Panc1 (cell line): Measurements from ENCODE around the gene PKD1L1. TPM values are rescaled to one million over a fixed set of nuclear protein-coding genes. Genes with fewer than 3 reads are reported as not detected.

Experiments
- ATAC-seq: fragments of 200-7000 bp; cut with Tn5 transposase; 2 replicates; pipeline ENCODE4 v1.9.1; 2020; ENCODE audit warnings: mild to moderate bottlenecking, moderate library complexity
- BruUV-seq: library from RNA; stranded (reverse); fragments of 400-500 nt; replicated peaks from 2 replicates; lab custom pipeline; 2021; lab: Mats Ljungman, UMichigan
- CTCF ChIA-PET: fragments of 300-600 bp; sonication (Branson Sonifier 250); formaldehyde crosslinking; loops from one replicate; lab custom pipeline; 2022; ENCODE audit warnings: antibody characterized with exemption; lab: Charles Lee
- POLR2A ChIA-PET: fragments of 300-600 bp; sonication (Branson Sonifier 250); formaldehyde crosslinking; loops from one replicate; lab custom pipeline; 2022; ENCODE audit warnings: antibody characterized with exemption; lab: Charles Lee
- DNase-seq: peaks from one replicate; pipeline ENCODE4 v3.0.0-alpha.2; 2010; ENCODE audit warnings: low read depth, low spot score
- H3K27ac ChIP-seq: 2 replicates; pipeline ENCODE4 v1.5.1; 2011; ENCODE audit warnings: mild to moderate bottlenecking, low read length, inconsistent platforms
- H3K27me3 ChIP-seq: fragments of 200-500 bp; sonication (Bioruptor generic); 2 replicates; pipeline ENCODE4 v1.6.0; 2014; ENCODE audit warnings: low read length, inconsistent platforms; ENCODE audit not compliant: control insufficient read depth, insufficient read depth
- H3K36me3 ChIP-seq: fragments of 200-500 bp; sonication (Bioruptor generic); 2 replicates; pipeline ENCODE4 v1.5.1; 2014; ENCODE audit warnings: inconsistent platforms, mild to moderate bottlenecking, low read length, moderate library complexity; ENCODE audit not compliant: control insufficient read depth, insufficient read depth
- H3K4me1 ChIP-seq: 2 replicates; pipeline ENCODE4 v1.5.1; 2011; ENCODE audit warnings: inconsistent platforms, mild to moderate bottlenecking, low read length, moderate library complexity; ENCODE audit not compliant: control insufficient read depth, insufficient read depth
- H3K4me3 ChIP-seq, 2 experiments: 2 replicates each; pipeline ENCODE4 v1.5.1; 2011 to 2012; ENCODE audit warnings: low read depth in 2 of 2, low read length in 2 of 2, mild to moderate bottlenecking in 2 of 2, inconsistent platforms in 1 of 2, moderate library complexity in 1 of 2
- H3K9me3 ChIP-seq: fragments of 200-500 bp; sonication (Bioruptor generic); 2 replicates; pipeline ENCODE4 v1.5.1; 2014; ENCODE audit warnings: low read depth, mild to moderate bottlenecking, inconsistent platforms, low read length, moderate library complexity; ENCODE audit not compliant: control insufficient read depth, insufficient read depth
- CTCF ChIP-seq: fragments of 450-650 bp; IDR thresholded peaks from 2 replicates; pipeline ENCODE4 v1.5.1; 2017; ENCODE audit warnings: mild to moderate bottlenecking
- POLR2AphosphoS5 ChIP-seq: IDR thresholded peaks from 2 replicates; pipeline ENCODE4 v1.6.1; 2012; ENCODE audit warnings: mild to moderate bottlenecking, low read depth, low read length, moderate library complexity
- SIN3A ChIP-seq: IDR thresholded peaks from 2 replicates; pipeline ENCODE4 v1.6.1; 2012; ENCODE audit warnings: low read depth, mild to moderate bottlenecking, low read length, moderate library complexity, borderline replicate concordance; ENCODE audit not compliant: insufficient read depth
- TCF7L2 ChIP-seq: IDR thresholded peaks from 2 replicates; pipeline ENCODE4 v1.6.1; 2011; ENCODE audit warnings: mild to moderate bottlenecking, low read depth, low read length, inconsistent platforms
- in situ Hi-C: cut with HindIII; loops from 2 replicates; pipeline ENCODE4 v1.10.0; 2016; ENCODE audit warnings: low sequenced_read_pairs, low pct_unique_long_range_greater_than_20kb
- intact Hi-C: fragments of 100-400 bp; cut with micrococcal nuclease; formaldehyde crosslinking; loops from one replicate; pipeline ENCODE4 v1.10.0; 2022; ENCODE audit not compliant: unreplicated experiment
- total RNA-seq: library from RNA; stranded (reverse); gene quantifications from one replicate; pipeline ENCODE4 v1.2.1, GENCODE V29; 2021; ENCODE audit not compliant: unreplicated experiment
- TF ChIP-seq, protein P1 (sequence below), 2 experiments: IDR thresholded peaks; 2 replicates each; pipeline ENCODE4 v1.6.1; 2011 to 2012; ENCODE audit warnings: low read depth in 2 of 2, control low read depth in 1 of 2, low read length in 1 of 2, mild to moderate bottlenecking in 1 of 2, moderate library complexity in 1 of 2; ENCODE audit not compliant: insufficient read depth in 1 of 2

PKD1L1 gene
- total RNA-seq, 1 experiment from 2014 or later, result 2.2 TPM

DNA sequence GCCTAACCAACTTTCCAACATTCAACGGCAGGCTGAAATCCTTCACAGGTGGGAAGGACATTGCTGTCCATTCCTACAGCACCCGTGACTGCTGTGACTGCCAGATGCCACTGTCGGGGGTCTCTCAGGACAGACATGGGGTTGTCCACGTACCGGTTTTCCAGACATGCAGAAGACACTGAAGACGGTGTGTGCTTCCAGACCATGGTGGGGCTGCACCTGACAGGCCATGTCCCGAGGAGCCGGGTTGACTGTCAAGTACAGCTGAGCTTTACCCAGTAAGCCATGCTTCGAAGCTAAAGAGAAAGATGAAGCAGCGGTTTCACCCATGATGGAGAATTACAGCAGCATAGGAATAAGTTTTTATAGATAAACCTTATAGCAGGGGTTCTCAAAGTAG, 70.9 kb downstream of the PKD1L1 start:
- H3K27me3 ChIP-seq, result no peaks in the 10 kb centered on the region
- H3K9me3 ChIP-seq, result no peaks in the 10 kb centered on the region
- TF ChIP-seq, protein P1, sequence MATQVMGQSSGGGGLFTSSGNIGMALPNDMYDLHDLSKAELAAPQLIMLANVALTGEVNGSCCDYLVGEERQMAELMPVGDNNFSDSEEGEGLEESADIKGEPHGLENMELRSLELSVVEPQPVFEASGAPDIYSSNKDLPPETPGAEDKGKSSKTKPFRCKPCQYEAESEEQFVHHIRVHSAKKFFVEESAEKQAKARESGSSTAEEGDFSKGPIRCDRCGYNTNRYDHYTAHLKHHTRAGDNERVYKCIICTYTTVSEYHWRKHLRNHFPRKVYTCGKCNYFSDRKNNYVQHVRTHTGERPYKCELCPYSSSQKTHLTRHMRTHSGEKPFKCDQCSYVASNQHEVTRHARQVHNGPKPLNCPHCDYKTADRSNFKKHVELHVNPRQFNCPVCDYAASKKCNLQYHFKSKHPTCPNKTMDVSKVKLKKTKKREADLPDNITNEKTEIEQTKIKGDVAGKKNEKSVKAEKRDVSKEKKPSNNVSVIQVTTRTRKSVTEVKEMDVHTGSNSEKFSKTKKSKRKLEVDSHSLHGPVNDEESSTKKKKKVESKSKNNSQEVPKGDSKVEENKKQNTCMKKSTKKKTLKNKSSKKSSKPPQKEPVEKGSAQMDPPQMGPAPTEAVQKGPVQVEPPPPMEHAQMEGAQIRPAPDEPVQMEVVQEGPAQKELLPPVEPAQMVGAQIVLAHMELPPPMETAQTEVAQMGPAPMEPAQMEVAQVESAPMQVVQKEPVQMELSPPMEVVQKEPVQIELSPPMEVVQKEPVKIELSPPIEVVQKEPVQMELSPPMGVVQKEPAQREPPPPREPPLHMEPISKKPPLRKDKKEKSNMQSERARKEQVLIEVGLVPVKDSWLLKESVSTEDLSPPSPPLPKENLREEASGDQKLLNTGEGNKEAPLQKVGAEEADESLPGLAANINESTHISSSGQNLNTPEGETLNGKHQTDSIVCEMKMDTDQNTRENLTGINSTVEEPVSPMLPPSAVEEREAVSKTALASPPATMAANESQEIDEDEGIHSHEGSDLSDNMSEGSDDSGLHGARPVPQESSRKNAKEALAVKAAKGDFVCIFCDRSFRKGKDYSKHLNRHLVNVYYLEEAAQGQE (IDR thresholded peaks at IDR 0.05; ENCODE audit: insufficient read depth in 1 of 2, low read depth in 2 of 2, low read length in 1 of 2), result no peak
- no peak for TF ChIP-seq POLR2AphosphoS5
- no peak for TF ChIP-seq CTCF
- no peak for TF ChIP-seq SIN3A
- TF ChIP-seq TCF7L2, result no peak
- H3K4me1 ChIP-seq, result no peaks in the 10 kb centered on the region
- intact Hi-C loops (no loop called here), in situ Hi-C loops (no loop called here)
- no TSS peak for BruUV-seq
- POLR2A ChIA-PET, result no interaction called here
- H3K36me3 ChIP-seq, result no peaks in the 10 kb centered on the region
- H3K27ac ChIP-seq, result no peak overlapping the region
- ATAC-seq (no peak; the same call in 1 of the 2 replicates), DNase-seq (no peak)
- H3K4me3 ChIP-seq, result no peak overlapping the region
- CTCF ChIA-PET, result no interaction called here

- Histone ChIP-seq H3K27me3 (no peaks in the 10 kb centered on the region; the same call in 1 of the 2 replicates), H3K4me3 (no peak overlapping the region), H3K9me3 (no peaks in the 10 kb centered on the region), H3K4me1 (0 out of 2 replicates have a peak, but pooled peaks cover 3% of the 10 kb centered on the region), H3K36me3 (no peaks in the 10 kb centered on the region), H3K27ac (peak overlapping the region; percentile 21; the same call in 1 of the 2 replicates)
- POLR2A ChIA-PET, result no interaction called here
- no peak for TF ChIP-seq CTCF
- no peak for TF ChIP-seq POLR2AphosphoS5
- TF ChIP-seq TCF7L2, result no peak
- TF ChIP-seq SIN3A, result no peak
- TF ChIP-seq, protein P1 (IDR thresholded peaks at IDR 0.05; ENCODE audit: insufficient read depth in 1 of 2, low read depth in 2 of 2, low read length in 1 of 2), result no peak
- in situ Hi-C loops, result no loop called here
- CTCF ChIA-PET, result no interaction called here
- BruUV-seq, result no TSS peak
- DNase-seq, result no peak
- no peak for ATAC-seq
- intact Hi-C loops, result no loop called here
Observed at GRCh38 chr7:47875998-47876744, 72.1 kb downstream of the PKD1L1 start.
